Ovary (tissue), 3 donors: ENCODE measurements around the gene SLC17A3.

Source experiments
- EP300 ChIP-seq: sonication (generic); formaldehyde crosslinking; IDR thresholded peaks from one replicate; pipeline ENCODE4 v1.6.1; 2017; ENCODE audit warnings: antibody characterized with exemption
- TF ChIP-seq, protein P1 (sequence below), 3 donors: fragments of 450-650 bp in 2 of 3; fragments of 200-600 bp in 1 of 3; IDR thresholded peaks; one replicate each; pipeline versions ENCODE4 v1.5.1 to v1.8.0; 2016 to 2022; ENCODE audit warnings: antibody characterized with exemption in 3 of 3, mild to moderate bottlenecking in 1 of 3
- donor health status: DM: no; HTN: no; CAD: no.

DNA sequence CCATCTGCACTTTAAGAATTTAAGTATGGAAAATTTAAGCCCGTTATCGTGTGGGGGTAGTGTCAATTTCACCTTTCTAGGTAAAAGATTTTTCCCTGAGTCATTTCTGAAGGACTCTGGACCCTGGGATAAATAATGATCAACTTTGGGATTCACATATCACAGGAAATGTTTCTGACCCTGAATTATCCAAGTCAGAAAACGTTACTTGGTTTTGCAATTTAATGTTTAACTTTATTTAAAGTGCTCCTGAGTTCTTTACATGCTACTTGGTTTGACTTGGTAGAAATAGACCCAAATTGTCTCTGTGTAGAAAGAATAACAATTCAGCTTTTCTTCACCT lies 1.5 kb upstream of the SLC17A3 start:
- TF ChIP-seq, protein P1, sequence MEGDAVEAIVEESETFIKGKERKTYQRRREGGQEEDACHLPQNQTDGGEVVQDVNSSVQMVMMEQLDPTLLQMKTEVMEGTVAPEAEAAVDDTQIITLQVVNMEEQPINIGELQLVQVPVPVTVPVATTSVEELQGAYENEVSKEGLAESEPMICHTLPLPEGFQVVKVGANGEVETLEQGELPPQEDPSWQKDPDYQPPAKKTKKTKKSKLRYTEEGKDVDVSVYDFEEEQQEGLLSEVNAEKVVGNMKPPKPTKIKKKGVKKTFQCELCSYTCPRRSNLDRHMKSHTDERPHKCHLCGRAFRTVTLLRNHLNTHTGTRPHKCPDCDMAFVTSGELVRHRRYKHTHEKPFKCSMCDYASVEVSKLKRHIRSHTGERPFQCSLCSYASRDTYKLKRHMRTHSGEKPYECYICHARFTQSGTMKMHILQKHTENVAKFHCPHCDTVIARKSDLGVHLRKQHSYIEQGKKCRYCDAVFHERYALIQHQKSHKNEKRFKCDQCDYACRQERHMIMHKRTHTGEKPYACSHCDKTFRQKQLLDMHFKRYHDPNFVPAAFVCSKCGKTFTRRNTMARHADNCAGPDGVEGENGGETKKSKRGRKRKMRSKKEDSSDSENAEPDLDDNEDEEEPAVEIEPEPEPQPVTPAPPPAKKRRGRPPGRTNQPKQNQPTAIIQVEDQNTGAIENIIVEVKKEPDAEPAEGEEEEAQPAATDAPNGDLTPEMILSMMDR (IDR thresholded peaks at IDR 0.05) = no peak
- TF ChIP-seq EP300 = no peak
